HEK293 (cell line): ENCODE data around the gene THEM5.

Experiments used
- ZEB2 ChIP-seq: fragments of 450-650 bp; formaldehyde crosslinking; IDR thresholded peaks from 2 replicates; pipeline ENCODE4 v1.5.1; 2016; ENCODE audit warnings: missing biosample characterization, missing genetic modification characterization
- ZFP37 ChIP-seq: fragments of 450-650 bp; formaldehyde crosslinking; IDR thresholded peaks from 2 replicates; pipeline ENCODE4 v1.5.1; 2016; ENCODE audit warnings: missing biosample characterization, missing genetic modification characterization
- ZNF138 ChIP-seq: fragments of 450-650 bp; formaldehyde crosslinking; IDR thresholded peaks from 2 replicates; pipeline ENCODE4 v1.5.1; 2016; ENCODE audit warnings: missing biosample characterization, missing genetic modification characterization, borderline replicate concordance
- ZNF274 ChIP-seq, 2 experiments: fragments of 200-500 bp in 1 of 2; fragments of 450-650 bp in 1 of 2; sonication (Bioruptor generic) in 1 of 2; formaldehyde crosslinking in 1 of 2; IDR thresholded peaks; 2 replicates each; pipeline versions ENCODE4 v1.5.1 to v1.6.1; 2014 to 2016; ENCODE audit warnings: borderline replicate concordance in 1 of 2, inconsistent platforms in 1 of 2, low read length in 1 of 2, missing biosample characterization in 1 of 2, missing genetic modification characterization in 1 of 2
- ZNF423 ChIP-seq: fragments of 450-650 bp; formaldehyde crosslinking; IDR thresholded peaks from 2 replicates; pipeline ENCODE4 v1.5.1; 2016; ENCODE audit warnings: missing biosample characterization, missing genetic modification characterization
- ZSCAN30 ChIP-seq: fragments of 450-650 bp; IDR thresholded peaks from 2 replicates; pipeline ENCODE4 v1.5.1; 2018; ENCODE audit warnings: missing biosample characterization, mild to moderate bottlenecking, missing genetic modification characterization, moderate library complexity
- TF ChIP-seq, protein P1 (sequence below): fragments of 450-650 bp; formaldehyde crosslinking; IDR thresholded peaks from 2 replicates; pipeline ENCODE4 v1.5.1; 2016; ENCODE audit warnings: missing biosample characterization, missing genetic modification characterization

DNA sequence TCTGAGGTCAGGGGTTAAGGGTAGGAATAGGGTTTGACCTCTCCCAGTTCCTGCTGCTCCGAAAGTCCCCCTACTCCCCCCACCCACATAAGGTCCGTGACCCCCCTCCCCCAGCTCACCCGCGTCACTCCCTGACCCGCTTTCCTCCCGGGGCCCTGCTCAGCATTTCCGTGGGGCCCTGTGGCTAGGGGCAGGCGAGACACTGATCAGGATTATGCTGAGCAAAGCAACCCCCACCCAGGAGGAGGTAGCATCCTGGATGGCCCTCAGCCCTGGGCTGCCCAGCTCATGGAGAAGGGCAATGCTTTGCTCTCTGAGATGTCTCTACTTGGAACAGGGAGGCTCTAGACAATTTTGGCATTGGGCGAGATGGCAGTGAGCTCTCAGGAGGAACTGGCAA lies 25.7 kb downstream of the THEM5 start:
- TF ChIP-seq, protein P1, sequence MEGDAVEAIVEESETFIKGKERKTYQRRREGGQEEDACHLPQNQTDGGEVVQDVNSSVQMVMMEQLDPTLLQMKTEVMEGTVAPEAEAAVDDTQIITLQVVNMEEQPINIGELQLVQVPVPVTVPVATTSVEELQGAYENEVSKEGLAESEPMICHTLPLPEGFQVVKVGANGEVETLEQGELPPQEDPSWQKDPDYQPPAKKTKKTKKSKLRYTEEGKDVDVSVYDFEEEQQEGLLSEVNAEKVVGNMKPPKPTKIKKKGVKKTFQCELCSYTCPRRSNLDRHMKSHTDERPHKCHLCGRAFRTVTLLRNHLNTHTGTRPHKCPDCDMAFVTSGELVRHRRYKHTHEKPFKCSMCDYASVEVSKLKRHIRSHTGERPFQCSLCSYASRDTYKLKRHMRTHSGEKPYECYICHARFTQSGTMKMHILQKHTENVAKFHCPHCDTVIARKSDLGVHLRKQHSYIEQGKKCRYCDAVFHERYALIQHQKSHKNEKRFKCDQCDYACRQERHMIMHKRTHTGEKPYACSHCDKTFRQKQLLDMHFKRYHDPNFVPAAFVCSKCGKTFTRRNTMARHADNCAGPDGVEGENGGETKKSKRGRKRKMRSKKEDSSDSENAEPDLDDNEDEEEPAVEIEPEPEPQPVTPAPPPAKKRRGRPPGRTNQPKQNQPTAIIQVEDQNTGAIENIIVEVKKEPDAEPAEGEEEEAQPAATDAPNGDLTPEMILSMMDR (tag by site-specific recombination), result no peak
- TF ChIP-seq ZNF274 (IDR thresholded peaks at IDR 0.05; ENCODE audit: low read length), result no peak
- no peak for TF ChIP-seq ZNF274 (tag by site-specific recombination; IDR thresholded peaks at IDR 0.05; ENCODE audit: borderline replicate concordance)
- TF ChIP-seq ZNF138 (tag by site-specific recombination), result no peak
- TF ChIP-seq ZNF423 (tag by site-specific recombination), result no peak
- no peak for TF ChIP-seq ZEB2 (tag by site-specific recombination)
- TF ChIP-seq ZFP37 (tag by site-specific recombination), result no peak
- no peak for TF ChIP-seq ZSCAN30 (tag by site-specific recombination)
